SU-DHL-6 (cell line): ENCODE measurements around the gene PLK5.

Experiments
- EZH2phosphoT487 ChIP-seq: fragments of 200-600 bp; sonication (generic), shearing (Covaris generic); conservative IDR thresholded peaks from 2 replicates; pipeline ENCODE4 v1.6.1; 2018; ENCODE audit warnings: mild to moderate bottlenecking, antibody characterized with exemption, low read length, moderate library complexity, mixed read lengths
- TF ChIP-seq, protein P1 (sequence below): fragments of 200-600 bp; sonication (generic); IDR thresholded peaks from one replicate; pipeline ENCODE4 v1.5.1; 2017; ENCODE audit warnings: antibody characterized with exemption, mild to moderate bottlenecking, low read length, moderate library complexity; ENCODE audit not compliant: insufficient read depth, poor library complexity, severe bottlenecking

DNA sequence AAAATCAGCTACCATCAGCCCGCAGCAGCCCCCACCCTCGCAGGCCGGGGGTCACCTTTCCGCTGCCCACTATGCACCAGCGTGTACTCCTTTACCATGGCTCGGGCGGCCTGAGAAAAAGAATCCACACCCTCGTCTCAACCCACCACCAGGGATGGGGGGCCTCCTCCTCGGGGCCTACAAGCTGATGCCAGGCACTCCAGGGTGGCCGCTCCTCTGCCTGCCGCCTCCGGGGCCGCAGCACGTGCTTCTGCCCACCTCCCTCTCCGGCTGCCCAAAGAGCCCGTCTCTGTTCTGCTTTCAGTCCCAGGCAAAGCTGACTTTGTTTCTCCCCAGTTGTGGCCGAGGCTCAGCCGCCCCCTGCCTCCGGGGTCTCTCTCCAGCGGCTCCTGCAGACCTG, 55.3 kb downstream of the PLK5 start:
- TF ChIP-seq, protein P1, sequence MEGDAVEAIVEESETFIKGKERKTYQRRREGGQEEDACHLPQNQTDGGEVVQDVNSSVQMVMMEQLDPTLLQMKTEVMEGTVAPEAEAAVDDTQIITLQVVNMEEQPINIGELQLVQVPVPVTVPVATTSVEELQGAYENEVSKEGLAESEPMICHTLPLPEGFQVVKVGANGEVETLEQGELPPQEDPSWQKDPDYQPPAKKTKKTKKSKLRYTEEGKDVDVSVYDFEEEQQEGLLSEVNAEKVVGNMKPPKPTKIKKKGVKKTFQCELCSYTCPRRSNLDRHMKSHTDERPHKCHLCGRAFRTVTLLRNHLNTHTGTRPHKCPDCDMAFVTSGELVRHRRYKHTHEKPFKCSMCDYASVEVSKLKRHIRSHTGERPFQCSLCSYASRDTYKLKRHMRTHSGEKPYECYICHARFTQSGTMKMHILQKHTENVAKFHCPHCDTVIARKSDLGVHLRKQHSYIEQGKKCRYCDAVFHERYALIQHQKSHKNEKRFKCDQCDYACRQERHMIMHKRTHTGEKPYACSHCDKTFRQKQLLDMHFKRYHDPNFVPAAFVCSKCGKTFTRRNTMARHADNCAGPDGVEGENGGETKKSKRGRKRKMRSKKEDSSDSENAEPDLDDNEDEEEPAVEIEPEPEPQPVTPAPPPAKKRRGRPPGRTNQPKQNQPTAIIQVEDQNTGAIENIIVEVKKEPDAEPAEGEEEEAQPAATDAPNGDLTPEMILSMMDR, result no peak
- TF ChIP-seq EZH2phosphoT487, result no peak
